Gastroesophageal sphincter (tissue), 4 donors: ENCODE data around the gene COL5A1. TPM values are rescaled to one million over a fixed set of nuclear protein-coding genes. Genes with fewer than 3 reads are reported as not detected.
"Not testable (repeated sequence)": the region's sequence is repeated elsewhere in the genome, so short reads cannot be mapped to it uniquely, and the experiment has no call there.

Source experiments
- ATAC-seq: fragments of 150-250 bp; one replicate; pipeline ENCODE4 v1.9.1; 2016; ENCODE audit warnings: mild to moderate bottlenecking, moderate library complexity
- H3K27ac ChIP-seq, 4 donors: fragments of 200-600 bp; sonication (generic) in 3 of 4; 1 replicate in 3 of 4; 2 replicates in 1 of 4; pipeline ENCODE4 v1.5.1; 2016 to 2019
- H3K27me3 ChIP-seq: fragments of 200-600 bp; sonication (generic); one replicate; pipeline ENCODE4 v1.5.1; 2019
- H3K36me3 ChIP-seq, 2 donors: fragments of 200-600 bp; sonication (generic); one replicate each; pipeline ENCODE4 v1.5.1; 2019; ENCODE audit warnings: control low read depth in 1 of 2
- H3K4me1 ChIP-seq, 3 donors: fragments of 200-600 bp; sonication (generic); 1 replicate in 2 of 3; 2 replicates in 1 of 3; pipeline ENCODE4 v1.5.1; 2016 to 2019; ENCODE audit warnings: control low read depth in 2 of 3
- H3K4me3 ChIP-seq, 2 donors: fragments of 200-600 bp; sonication (generic); one replicate each; pipeline ENCODE4 v1.5.1; 2019; ENCODE audit warnings: mild to moderate bottlenecking in 1 of 2, moderate library complexity in 1 of 2
- H3K9me3 ChIP-seq, 3 donors: fragments of 200-600 bp; sonication (generic); one replicate each; pipeline ENCODE4 v1.5.1; 2017 to 2019; ENCODE audit warnings: control low read depth in 2 of 3
- EP300 ChIP-seq: sonication (generic); formaldehyde crosslinking; IDR thresholded peaks from one replicate; pipeline ENCODE4 v1.6.1; 2017; ENCODE audit warnings: antibody characterized with exemption, mild to moderate bottlenecking
- POLR2A ChIP-seq, 2 donors: fragments of 450-650 bp; IDR thresholded peaks; one replicate each; pipeline ENCODE4 v1.6.1; 2017; ENCODE audit warnings: antibody characterized with exemption in 2 of 2, mild to moderate bottlenecking in 2 of 2, moderate library complexity in 1 of 2
- POLR2AphosphoS5 ChIP-seq: sonication (generic); formaldehyde crosslinking; IDR thresholded peaks from one replicate; pipeline ENCODE4 v1.6.1; 2017; ENCODE audit warnings: antibody characterized with exemption
- WGBS, 2 donors: methylation state at CpG; one replicate each; pipeline ENCODE4 v1.1.5; 2018; ENCODE audit warnings: low coverage in 1 of 2; 5-methylcytosine and 5-hydroxymethylcytosine counted together
- total RNA-seq, 4 donors: library from RNA; depleted of rRNA; stranded (reverse); fragments of >200 nt; gene quantifications; one replicate each; pipeline ENCODE4 v1.1.0, GENCODE V29; 2016
- TF ChIP-seq, protein P1 (sequence below), 4 experiments: fragments of 200-600 bp in 2 of 4; fragments of 450-650 bp in 2 of 4; sonication (generic) in 1 of 4; IDR thresholded peaks; one replicate each; pipeline ENCODE4 v1.5.1; 2017 to 2019; ENCODE audit warnings: antibody characterized with exemption in 4 of 4, mild to moderate bottlenecking in 2 of 4, moderate library complexity in 2 of 4

Gene COL5A1
- total RNA-seq, 4 donors from 2014 or later: 48.5 to 86.4 (median 74.9) TPM

DNA sequence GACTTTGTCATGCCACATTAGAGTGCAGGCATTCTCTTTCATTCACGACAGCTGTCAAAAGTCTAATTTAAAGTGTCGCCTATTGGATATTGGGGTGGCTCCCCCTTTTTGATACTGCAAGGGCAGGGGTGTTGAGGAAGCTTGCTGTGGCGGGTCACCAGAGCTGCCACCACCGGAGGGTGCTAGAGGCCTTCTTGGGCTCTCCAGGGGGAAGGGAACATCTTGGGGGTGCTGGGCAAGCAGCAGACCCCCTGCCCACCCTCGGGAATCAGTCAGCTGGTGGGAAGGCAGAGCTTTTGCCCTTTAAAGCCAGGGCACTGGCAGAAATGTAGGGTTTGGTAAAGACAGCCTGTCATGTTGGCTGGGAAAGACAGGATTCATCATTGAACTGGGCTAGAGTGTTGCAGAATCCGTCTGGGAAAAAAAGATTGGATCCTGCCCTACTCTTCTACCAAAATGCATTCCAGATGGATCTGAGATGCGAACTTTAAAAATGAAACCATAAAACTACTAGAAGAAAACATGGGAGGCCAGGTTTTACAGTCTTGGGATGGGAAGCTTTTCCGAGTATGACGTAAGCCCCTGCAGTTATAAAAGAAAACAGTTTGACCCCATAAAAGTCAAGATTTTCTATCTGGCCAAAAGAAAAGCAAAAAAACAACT lies 22.3 kb downstream of the COL5A1 start:
- no peaks in the 10 kb centered on the region for H3K9me3 ChIP-seq
- no peak for ATAC-seq
- WGBS, 2 donors: 65 to 85% methylated on average over 5 to 6 of the region's 9 CpGs
- no peaks in the 10 kb centered on the region for H3K27me3 ChIP-seq
- TF ChIP-seq EP300: no peak
- no peak for TF ChIP-seq POLR2A (IDR thresholded peaks at IDR 0.05)
- TF ChIP-seq, protein P1, sequence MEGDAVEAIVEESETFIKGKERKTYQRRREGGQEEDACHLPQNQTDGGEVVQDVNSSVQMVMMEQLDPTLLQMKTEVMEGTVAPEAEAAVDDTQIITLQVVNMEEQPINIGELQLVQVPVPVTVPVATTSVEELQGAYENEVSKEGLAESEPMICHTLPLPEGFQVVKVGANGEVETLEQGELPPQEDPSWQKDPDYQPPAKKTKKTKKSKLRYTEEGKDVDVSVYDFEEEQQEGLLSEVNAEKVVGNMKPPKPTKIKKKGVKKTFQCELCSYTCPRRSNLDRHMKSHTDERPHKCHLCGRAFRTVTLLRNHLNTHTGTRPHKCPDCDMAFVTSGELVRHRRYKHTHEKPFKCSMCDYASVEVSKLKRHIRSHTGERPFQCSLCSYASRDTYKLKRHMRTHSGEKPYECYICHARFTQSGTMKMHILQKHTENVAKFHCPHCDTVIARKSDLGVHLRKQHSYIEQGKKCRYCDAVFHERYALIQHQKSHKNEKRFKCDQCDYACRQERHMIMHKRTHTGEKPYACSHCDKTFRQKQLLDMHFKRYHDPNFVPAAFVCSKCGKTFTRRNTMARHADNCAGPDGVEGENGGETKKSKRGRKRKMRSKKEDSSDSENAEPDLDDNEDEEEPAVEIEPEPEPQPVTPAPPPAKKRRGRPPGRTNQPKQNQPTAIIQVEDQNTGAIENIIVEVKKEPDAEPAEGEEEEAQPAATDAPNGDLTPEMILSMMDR (IDR thresholded peaks at IDR 0.05): no peak
- TF ChIP-seq POLR2AphosphoS5: no peak
- peaks cover 16 to 67% (median 33%) of the 10 kb centered on the region in 3 donors for H3K4me1 ChIP-seq
- no peaks in the 10 kb centered on the region for H3K36me3 ChIP-seq
- H3K4me3 ChIP-seq: no peak overlapping the region
- H3K27ac ChIP-seq: peak overlapping the region; percentile 7 to 92 (median 85)

DNA sequence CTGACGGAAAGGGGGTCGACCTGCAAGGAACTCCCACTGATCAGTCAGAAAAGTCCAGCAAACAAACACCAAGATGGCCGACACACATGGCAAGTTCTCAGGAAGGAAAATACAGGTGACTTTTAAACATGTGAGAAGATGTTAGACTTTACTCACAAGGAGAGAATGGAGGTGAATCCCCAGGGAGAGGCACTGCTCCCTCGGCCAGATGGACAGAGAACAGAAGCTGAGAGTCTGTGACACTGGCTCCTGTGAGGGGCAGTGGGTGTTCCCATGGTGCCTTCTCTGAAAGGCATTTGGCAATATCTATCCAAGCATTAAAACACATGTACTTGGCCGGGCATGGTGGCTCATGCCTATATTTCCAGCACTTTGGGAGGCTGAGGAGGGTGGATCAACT lies 22.8 kb downstream of the COL5A1 start:
- H3K9me3 ChIP-seq: no peaks in the 10 kb centered on the region
- no peak overlapping the region for H3K4me3 ChIP-seq
- peak overlapping the region in 3 of 4 donors; percentile 45 to 88 (median 82) for H3K27ac ChIP-seq
- H3K27me3 ChIP-seq: no peaks in the 10 kb centered on the region
- ATAC-seq: no peak
- no peaks in the 10 kb centered on the region for H3K36me3 ChIP-seq
- WGBS, 2 donors: 76 to 94% methylated on average over 2 to 4 of the region's 5 CpGs
- peaks cover 15 to 64% (median 31%) of the 10 kb centered on the region in 3 donors for H3K4me1 ChIP-seq
- TF ChIP-seq EP300: no peak
- TF ChIP-seq, protein P1 (IDR thresholded peaks at IDR 0.05): no peak
- TF ChIP-seq POLR2AphosphoS5: no peak
- TF ChIP-seq POLR2A (IDR thresholded peaks at IDR 0.05): no peak

DNA sequence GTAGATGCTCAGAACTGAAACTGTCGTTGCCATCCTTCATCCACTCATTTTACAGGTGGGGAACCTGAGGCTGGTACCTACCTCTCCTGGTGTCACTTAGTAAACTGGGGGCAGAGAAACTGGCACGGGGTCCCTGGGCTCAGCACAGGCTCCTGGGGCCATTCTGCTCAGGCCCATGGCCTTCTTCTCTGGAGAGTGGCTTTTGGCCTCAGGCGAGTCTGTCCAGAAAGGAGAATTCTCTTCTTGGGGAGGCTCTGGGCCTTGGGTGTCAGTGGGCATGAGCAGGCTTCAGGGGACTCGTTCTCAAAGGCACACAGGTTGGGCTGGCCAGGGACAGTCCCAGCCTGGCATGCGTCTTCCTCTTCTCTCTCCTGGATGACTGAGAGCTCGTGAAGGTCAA lies 24.6 kb downstream of the COL5A1 start:
- peaks cover 7 to 64% (median 32%) of the 10 kb centered on the region in 3 donors for H3K4me1 ChIP-seq
- H3K4me3 ChIP-seq: no peak overlapping the region
- H3K36me3 ChIP-seq: no peaks in the 10 kb centered on the region
- no peaks in the 10 kb centered on the region for H3K27me3 ChIP-seq
- H3K27ac ChIP-seq: peak overlapping the region in 2 of 4 donors; percentile 4 to 45
- no peak for TF ChIP-seq POLR2A (IDR thresholded peaks at IDR 0.05)
- no peak for TF ChIP-seq POLR2AphosphoS5
- TF ChIP-seq EP300: no peak
- WGBS, 2 donors: 100% methylated on average over 1 of the region's 6 CpGs; no CpG with 5 or more reads in 1 of the 2 donors
- ATAC-seq: no peak
- H3K9me3 ChIP-seq: no peaks in the 10 kb centered on the region

DNA sequence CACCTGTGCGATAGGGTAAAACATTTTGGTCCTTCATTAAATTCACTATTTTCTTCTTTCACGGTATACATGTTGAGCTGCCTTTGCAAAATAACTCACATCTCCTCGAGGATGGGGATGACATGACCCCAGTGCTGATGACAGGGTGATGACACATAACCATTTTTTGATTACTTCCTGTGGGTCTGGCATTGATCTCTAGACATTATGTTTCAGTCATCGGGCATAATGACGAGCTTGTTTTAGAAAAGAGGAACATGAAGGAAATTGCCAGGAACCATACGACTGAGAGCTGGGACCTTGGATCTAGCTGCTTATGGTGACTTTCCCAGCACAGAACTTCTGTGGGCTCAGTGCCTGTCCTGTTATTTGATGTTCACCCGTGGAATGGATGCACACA lies 25.2 kb downstream of the COL5A1 start:
- Histone ChIP-seq H3K4me3 (no peak overlapping the region), H3K27me3 (no peaks in the 10 kb centered on the region), H3K36me3 (no peaks in the 10 kb centered on the region), H3K4me1 (peaks cover 7 to 64% (median 26%) of the 10 kb centered on the region in 3 donors), H3K27ac (peak overlapping the region in 1 of 4 donors; percentile 45), H3K9me3 (no peaks in the 10 kb centered on the region)
- ATAC-seq: no peak
- 44 to 48% methylated on average over 4 to 7 of the region's 7 CpGs for WGBS, 2 donors
- TF ChIP-seq POLR2AphosphoS5 (no peak), EP300 (no peak), POLR2A (IDR thresholded peaks at IDR 0.05) (no peak)
- TF ChIP-seq, protein P1 (IDR thresholded peaks at IDR 0.05): no peak

DNA sequence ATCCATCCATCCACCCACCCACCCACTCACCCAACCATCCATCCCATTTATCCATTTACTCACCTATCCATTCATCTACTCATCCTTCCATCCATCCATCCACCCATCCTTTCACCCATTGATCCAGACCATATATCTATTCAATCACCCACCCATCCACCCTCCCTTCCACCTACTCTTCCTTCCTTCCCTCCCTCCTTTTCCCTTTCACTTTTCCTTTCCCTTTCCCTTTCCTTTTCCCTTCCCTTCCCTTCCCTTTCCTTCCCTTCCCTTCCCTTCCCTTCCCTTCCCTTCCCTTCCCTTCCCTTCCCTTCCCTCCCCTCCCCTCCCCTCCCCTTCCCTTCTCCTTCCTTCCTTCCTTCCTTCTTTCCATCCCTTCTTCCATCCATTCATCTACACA lies 27.4 kb downstream of the COL5A1 start:
- ATAC-seq, H3K36me3 ChIP-seq, H3K27ac ChIP-seq, H3K27me3 ChIP-seq, H3K9me3 ChIP-seq, H3K4me3 ChIP-seq: not testable (repeated sequence)
- peaks cover 0 to 45% (median 8%) of the 10 kb centered on the region in 3 donors for H3K4me1 ChIP-seq

DNA sequence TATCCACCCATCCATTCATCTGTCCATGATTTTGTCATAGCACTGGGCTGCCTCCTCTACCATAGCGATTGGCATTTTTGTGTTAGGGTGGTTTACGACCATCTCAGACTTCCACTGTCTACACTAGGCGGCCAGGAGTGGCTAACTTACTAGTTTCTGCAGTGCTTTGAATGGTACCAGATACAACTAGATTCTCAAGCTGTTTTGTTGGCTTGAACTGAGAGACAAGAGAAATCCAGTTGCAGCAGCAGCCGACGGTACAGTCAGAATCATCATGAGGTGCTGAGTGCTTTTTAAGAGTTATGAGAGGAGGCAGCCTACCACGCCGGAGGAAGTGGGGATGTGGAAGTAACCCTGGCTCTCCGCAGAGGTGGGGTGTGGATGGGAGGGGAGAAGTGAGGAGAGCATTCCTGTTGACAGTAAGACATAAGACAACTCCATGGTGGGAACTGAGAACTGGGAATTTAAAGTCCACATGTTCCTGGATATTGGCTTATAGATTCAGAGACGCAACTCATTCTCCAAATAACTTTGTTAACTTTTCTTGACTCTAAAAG lies 27.9 kb downstream of the COL5A1 start:
- peaks cover 0 to 40% (median 7%) of the 10 kb centered on the region in 3 donors for H3K4me1 ChIP-seq
- no peaks in the 10 kb centered on the region for H3K9me3 ChIP-seq
- H3K36me3 ChIP-seq: no peaks in the 10 kb centered on the region
- H3K27ac ChIP-seq: peak overlapping the region in 3 of 4 donors; percentile 4 to 16 (median 12)
- ATAC-seq: no peak
- TF ChIP-seq POLR2A (IDR thresholded peaks at IDR 0.05): no peak
- no peak for TF ChIP-seq POLR2AphosphoS5
- no peak for TF ChIP-seq EP300
- TF ChIP-seq, protein P1 (IDR thresholded peaks at IDR 0.05): no peak
- no peak overlapping the region for H3K4me3 ChIP-seq
- H3K27me3 ChIP-seq: no peaks in the 10 kb centered on the region
- 53 to 62% methylated on average over 9 of the region's 9 CpGs for WGBS, 2 donors
